ENCODE data around the gene LAMB1.

Gene LAMB1

GRCh38 chr7:107938456-107939250 is 64.3 kb downstream of the LAMB1 start:
- H3K4me3 ChIP-seq (ENCODE audit: severe bottlenecking) = no peak overlapping the region
- no peak for ATAC-seq (ENCODE audit: low read depth)
- peaks cover 14% of the 10 kb centered on the region for H3K4me1 ChIP-seq (ENCODE audit: insufficient read depth, poor library complexity, severe bottlenecking)
- DNase-seq (ENCODE audit: low spot score) = no peak
- peak overlapping the region; percentile 23 for H3K27ac ChIP-seq (ENCODE audit: poor library complexity, severe bottlenecking)
- H3K9me3 ChIP-seq (ENCODE audit: severe bottlenecking) = peaks cover 3% of the 10 kb centered on the region
- no peaks in the 10 kb centered on the region for H3K27me3 ChIP-seq (ENCODE audit: insufficient read depth, poor library complexity, severe bottlenecking)
- H3K36me3 ChIP-seq (ENCODE audit: low read depth) = peaks cover 95% of the 10 kb centered on the region
- TF ChIP-seq, protein P1, sequence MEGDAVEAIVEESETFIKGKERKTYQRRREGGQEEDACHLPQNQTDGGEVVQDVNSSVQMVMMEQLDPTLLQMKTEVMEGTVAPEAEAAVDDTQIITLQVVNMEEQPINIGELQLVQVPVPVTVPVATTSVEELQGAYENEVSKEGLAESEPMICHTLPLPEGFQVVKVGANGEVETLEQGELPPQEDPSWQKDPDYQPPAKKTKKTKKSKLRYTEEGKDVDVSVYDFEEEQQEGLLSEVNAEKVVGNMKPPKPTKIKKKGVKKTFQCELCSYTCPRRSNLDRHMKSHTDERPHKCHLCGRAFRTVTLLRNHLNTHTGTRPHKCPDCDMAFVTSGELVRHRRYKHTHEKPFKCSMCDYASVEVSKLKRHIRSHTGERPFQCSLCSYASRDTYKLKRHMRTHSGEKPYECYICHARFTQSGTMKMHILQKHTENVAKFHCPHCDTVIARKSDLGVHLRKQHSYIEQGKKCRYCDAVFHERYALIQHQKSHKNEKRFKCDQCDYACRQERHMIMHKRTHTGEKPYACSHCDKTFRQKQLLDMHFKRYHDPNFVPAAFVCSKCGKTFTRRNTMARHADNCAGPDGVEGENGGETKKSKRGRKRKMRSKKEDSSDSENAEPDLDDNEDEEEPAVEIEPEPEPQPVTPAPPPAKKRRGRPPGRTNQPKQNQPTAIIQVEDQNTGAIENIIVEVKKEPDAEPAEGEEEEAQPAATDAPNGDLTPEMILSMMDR (IDR thresholded peaks at IDR 0.05; ENCODE audit: poor library complexity, severe bottlenecking) = no peak

- Histone ChIP-seq H3K4me1 (ENCODE audit: insufficient read depth, poor library complexity, severe bottlenecking) (peaks cover 14% of the 10 kb centered on the region), H3K27me3 (ENCODE audit: insufficient read depth, poor library complexity, severe bottlenecking) (no peaks in the 10 kb centered on the region), H3K27ac (ENCODE audit: poor library complexity, severe bottlenecking) (peak overlapping the region; percentile 23), H3K36me3 (ENCODE audit: low read depth) (peaks cover 95% of the 10 kb centered on the region), H3K4me3 (ENCODE audit: severe bottlenecking) (no peak overlapping the region), H3K9me3 (ENCODE audit: severe bottlenecking) (peaks cover 3% of the 10 kb centered on the region)
- TF ChIP-seq, protein P1 (IDR thresholded peaks at IDR 0.05; ENCODE audit: poor library complexity, severe bottlenecking) = no peak
- no peak for DNase-seq (ENCODE audit: low spot score)
- peak; percentile 54 for ATAC-seq (ENCODE audit: low read depth)
These were observed 65.4 kb downstream of the LAMB1 start for GRCh38 chr7:107937531-107937930.

DNA sequence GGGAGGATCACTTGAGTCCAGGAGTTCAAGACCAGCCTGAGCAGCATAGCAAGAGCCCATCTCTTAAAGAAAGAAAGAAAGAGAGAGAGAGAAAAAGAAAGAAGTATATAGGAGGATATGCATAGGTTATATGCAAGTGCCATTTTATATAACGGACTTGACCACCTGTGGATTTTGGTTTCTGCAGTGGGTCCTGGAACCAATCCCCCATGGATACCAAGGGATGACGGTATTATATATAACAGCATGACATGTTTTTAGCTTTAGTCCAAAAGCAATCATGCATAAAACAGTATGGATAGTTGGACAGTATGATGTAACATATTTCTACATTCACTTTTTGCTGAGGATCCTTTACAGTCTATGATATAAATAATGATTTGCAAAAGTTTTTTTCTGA is 66.6 kb downstream of the LAMB1 start:
- Histone ChIP-seq H3K36me3 (ENCODE audit: low read depth) (peaks cover 99% of the 10 kb centered on the region), H3K27me3 (ENCODE audit: insufficient read depth, poor library complexity, severe bottlenecking) (no peaks in the 10 kb centered on the region), H3K27ac (ENCODE audit: poor library complexity, severe bottlenecking) (no peak overlapping the region), H3K9me3 (ENCODE audit: severe bottlenecking) (peaks cover 3% of the 10 kb centered on the region), H3K4me3 (ENCODE audit: severe bottlenecking) (no peak overlapping the region), H3K4me1 (ENCODE audit: insufficient read depth, poor library complexity, severe bottlenecking) (peaks cover 14% of the 10 kb centered on the region)
- no peak for DNase-seq (ENCODE audit: low spot score)
- TF ChIP-seq, protein P1 (IDR thresholded peaks at IDR 0.05; ENCODE audit: poor library complexity, severe bottlenecking) = no peak
- no peak for ATAC-seq (ENCODE audit: low read depth)

DNA sequence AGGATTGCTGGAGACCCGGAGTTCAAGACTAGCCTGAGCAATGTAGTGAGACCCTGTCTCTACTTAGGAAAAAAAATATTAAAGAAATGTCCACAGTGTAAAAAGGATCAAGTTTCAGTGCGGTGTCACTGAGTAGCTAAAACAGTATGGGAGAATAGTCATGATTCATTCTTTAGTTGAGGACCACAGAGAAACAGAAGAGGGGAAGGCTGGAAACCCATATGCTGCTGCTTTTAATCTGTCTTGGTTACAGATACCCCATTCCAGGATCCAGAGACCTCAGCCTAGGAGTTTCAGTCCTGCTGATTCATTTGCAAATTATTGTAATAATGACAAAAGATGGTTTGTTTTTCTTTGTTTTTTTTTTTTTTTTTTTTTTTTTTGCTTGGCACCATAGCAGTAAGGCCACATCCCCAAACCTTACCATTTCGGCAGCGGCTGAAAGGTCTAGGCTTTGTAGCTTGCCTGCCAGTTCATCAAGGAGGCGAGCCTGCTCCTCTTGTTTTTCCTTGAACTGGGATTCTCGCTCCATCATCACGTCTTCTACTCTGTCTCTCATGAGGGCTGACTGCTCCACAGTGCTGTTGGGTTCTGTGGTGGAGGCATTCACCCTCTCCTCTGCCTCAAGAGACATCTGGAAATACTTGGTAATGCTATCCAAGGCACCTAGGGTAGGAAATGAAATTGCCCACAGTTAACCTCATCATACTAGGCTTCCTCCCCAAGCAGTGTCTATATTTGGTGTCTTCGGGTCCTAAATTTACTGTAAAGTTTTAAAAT is 67.8 kb downstream of the LAMB1 start:
- Histone ChIP-seq H3K4me3 (ENCODE audit: severe bottlenecking) (no peak overlapping the region), H3K27me3 (ENCODE audit: insufficient read depth, poor library complexity, severe bottlenecking) (no peaks in the 10 kb centered on the region), H3K4me1 (ENCODE audit: insufficient read depth, poor library complexity, severe bottlenecking) (peaks cover 14% of the 10 kb centered on the region), H3K9me3 (ENCODE audit: severe bottlenecking) (peaks cover 3% of the 10 kb centered on the region), H3K36me3 (ENCODE audit: low read depth) (peaks cover 99% of the 10 kb centered on the region), H3K27ac (ENCODE audit: poor library complexity, severe bottlenecking) (no peak overlapping the region)
- DNase-seq (ENCODE audit: low spot score) (no peak), ATAC-seq (ENCODE audit: low read depth) (no peak)
- TF ChIP-seq, protein P1 (IDR thresholded peaks at IDR 0.05; ENCODE audit: poor library complexity, severe bottlenecking) = no peak

Measured in RWPE2 (cell line).